T-helper 2 cell treated with Interferon-gamma antibody and Interleukin-4, amounts not matched to agents 5 μg/mL and 100 μg/mL, for 36 hours (primary cell): ENCODE data around the gene GPT2.

ENCODE experiments used
- DNase-seq: peaks from one replicate; pipeline ENCODE4 v3.0.0; 2021; ENCODE audit warnings: low spot score
- H3K27ac Mint-ChIP-seq: one replicate; pipeline ENCODE4 v1.8.0; 2021; ENCODE audit warnings: mild to moderate bottlenecking, mixed read lengths
- H3K27me3 Mint-ChIP-seq: one replicate; pipeline ENCODE4 v1.8.0; 2021; ENCODE audit warnings: low read depth, mixed read lengths
- H3K36me3 Mint-ChIP-seq: one replicate; pipeline ENCODE4 v1.8.0; 2021; ENCODE audit warnings: low read depth, mixed read lengths
- H3K4me1 Mint-ChIP-seq: one replicate; pipeline ENCODE4 v1.8.0; 2021; ENCODE audit warnings: low read depth, mixed read lengths
- H3K4me3 Mint-ChIP-seq: one replicate; pipeline ENCODE4 v1.8.0; 2022; ENCODE audit warnings: mild to moderate bottlenecking, moderate library complexity, mixed read lengths
- H3K9me3 Mint-ChIP-seq: one replicate; pipeline ENCODE4 v1.8.0; 2021; ENCODE audit warnings: mixed read lengths

The GPT2 gene

DNA sequence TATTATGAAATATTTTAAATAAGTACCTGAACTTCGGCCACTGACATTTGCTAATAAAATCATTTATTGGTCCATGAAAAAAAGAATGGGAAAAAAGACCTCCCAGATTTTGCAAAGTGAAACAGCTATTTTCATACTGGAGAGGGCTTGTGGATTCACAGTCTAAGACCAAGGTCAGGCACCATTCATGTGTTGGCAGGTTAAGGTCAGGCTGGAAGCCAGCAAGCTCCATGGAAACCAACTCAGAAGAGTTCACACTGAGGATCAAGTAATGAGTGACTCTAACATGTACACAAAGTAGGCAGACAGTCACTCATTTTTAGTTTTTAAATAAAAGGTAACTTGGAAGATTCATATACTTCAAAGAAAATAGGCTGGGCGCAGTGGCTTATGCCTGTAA lies 85.9 kb downstream of the GPT2 start:
- no peak for DNase-seq
- no peak overlapping the region for H3K27ac Mint-ChIP-seq
- H3K9me3 Mint-ChIP-seq = no peaks in the 10 kb centered on the region
- peaks cover 50% of the 10 kb centered on the region for H3K36me3 Mint-ChIP-seq
- H3K4me1 Mint-ChIP-seq = peaks cover 31% of the 10 kb centered on the region
- H3K4me3 Mint-ChIP-seq = no peak overlapping the region
- no peaks in the 10 kb centered on the region for H3K27me3 Mint-ChIP-seq

DNA sequence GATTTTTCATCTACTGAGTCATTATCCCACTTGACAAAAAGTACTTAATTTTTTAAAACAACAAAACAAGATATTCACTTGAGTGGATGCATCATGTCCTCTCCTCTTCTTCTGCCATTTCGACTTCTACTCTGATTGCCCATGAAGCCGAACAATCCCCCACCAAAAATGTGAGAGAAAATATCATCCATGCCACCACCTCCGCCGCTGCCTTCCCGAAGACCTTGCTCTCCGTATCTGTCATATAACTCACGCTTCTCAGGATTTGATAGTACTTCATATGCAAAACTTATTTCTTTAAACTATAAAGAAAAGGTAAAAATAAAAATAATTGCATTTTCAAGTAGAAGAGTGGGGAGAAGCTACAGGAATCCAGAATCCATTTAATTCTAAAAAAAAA lies 87.1 kb downstream of the GPT2 start:
- H3K4me1 Mint-ChIP-seq = peaks cover 39% of the 10 kb centered on the region

DNA sequence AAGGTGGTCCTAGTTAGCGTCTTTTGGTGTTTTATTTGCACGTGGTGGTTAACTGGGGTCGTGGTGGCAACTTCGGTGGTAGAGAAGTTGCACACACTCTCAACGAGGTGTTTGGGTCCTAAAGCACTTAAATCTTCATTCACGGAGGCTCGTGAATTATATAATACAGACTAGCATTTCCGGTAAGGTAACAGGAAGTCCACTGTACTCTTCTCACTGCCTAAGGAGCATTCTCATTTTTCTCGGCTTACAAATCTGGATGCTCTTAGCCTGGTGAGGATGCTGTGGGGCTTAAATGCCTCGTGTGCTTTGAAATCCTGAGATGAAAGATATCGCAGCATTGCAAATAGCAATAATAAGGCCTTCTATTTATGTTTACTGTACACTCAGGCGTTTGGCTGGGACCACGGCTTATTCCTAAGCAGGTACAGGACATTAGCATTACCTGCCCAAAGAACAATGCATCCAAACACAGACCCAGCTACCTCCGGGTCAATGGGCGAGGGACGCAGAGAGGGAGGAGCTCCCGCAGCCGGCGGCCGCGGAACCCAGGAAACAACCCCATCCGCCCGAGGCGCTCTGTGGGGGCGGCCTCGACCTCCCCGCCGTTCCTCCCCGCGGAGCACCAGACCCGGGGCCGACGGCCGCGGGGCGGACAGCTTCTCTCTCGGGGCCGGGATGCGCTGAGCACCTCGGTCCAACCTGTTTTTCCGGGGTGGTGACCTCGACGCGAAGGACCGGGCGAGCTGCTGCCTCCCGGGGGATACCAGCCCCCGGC lies 88.5 kb downstream of the GPT2 start:
- DNase-seq = peak; percentile 58
- Mint-ChIP-seq H3K36me3 (peaks cover 35% of the 10 kb centered on the region), H3K9me3 (no peaks in the 10 kb centered on the region), H3K4me3 (peak overlapping the region; percentile 97), H3K27ac (peak overlapping the region; percentile 92), H3K4me1 (peaks cover 42% of the 10 kb centered on the region), H3K27me3 (no peaks in the 10 kb centered on the region)

More for the DNA sequence above, 87.1 kb downstream of the GPT2 start:
- DNase-seq = no peak
- H3K4me3 Mint-ChIP-seq = peak overlapping the region; percentile 28
- no peaks in the 10 kb centered on the region for H3K9me3 Mint-ChIP-seq
- peaks cover 45% of the 10 kb centered on the region for H3K36me3 Mint-ChIP-seq
- no peak overlapping the region for H3K27ac Mint-ChIP-seq
- H3K27me3 Mint-ChIP-seq = no peaks in the 10 kb centered on the region

DNA sequence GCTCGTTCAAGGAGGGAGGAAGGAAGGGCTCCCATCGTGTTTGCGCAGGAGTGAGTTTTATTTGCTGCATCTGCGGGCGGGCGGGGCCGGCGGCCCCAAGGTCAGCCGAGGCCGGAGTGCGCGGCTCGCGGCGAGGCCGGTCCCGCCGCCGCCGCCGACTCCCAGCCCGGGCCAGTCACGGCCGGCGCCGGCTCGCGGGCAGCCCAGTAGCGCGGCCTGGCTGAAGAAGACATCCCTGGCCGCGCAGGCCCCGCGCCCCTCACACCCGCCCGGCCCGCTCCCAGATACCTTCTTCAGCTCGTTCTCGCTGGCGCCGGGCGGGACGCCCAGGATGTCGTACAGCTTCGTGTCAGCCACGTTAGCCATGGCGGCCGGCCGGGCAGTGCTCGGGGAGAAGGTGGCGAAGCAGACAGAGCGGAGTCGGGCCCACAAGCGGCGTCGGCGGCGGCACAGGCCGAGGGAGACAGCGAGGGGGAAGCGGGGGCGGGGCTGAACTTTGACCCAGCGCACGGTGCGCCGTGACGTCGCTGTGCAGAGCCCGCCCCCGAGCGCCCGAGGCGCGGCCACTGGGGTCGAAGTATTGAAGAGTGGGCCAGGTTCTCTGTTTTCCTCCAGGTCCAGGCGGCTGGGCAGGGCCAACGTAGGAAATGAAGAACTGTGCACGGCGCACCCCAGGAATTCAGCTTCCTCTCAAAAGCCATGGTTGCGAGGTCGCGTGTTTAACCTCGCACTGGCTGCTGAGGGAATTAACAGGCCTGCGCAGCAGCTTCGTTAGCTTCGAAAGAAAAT lies 89.2 kb downstream of the GPT2 start, which contains the start of gene DNAJA2:
Gene DNAJA2 (minus strand): TSS at position 468 of the 789 bp plus-strand sequence. CDS start 102 bp downstream, at position 366.
- H3K4me1 Mint-ChIP-seq = peaks cover 42% of the 10 kb centered on the region

DNA sequence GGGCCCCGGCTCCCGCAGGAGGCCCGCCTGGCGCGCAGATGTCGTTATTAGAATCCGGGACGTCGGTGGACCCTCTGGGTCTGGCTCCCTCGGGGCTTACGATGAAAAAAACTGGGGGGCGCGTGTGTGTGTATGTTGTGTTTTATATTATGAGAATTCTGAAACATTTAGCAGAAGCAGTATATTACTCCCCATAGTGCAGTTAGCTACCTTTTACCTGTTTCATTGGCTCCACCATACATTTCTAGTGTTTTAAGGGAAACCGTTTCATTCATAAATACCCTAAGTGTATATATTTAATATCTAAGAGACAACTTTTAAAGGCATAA lies 89.8 kb downstream of the GPT2 start:
- peaks cover 42% of the 10 kb centered on the region for H3K4me1 Mint-ChIP-seq
- DNase-seq = no peak
- H3K9me3 Mint-ChIP-seq = no peaks in the 10 kb centered on the region
- H3K36me3 Mint-ChIP-seq = peaks cover 25% of the 10 kb centered on the region
- peak overlapping the region; percentile 92 for H3K4me3 Mint-ChIP-seq
- no peaks in the 10 kb centered on the region for H3K27me3 Mint-ChIP-seq
- peak overlapping the region; percentile 96 for H3K27ac Mint-ChIP-seq

More for the DNA sequence above, 89.2 kb downstream of the GPT2 start, which contains the start of gene DNAJA2:
- peak; percentile 90 for DNase-seq
- no peaks in the 10 kb centered on the region for H3K9me3 Mint-ChIP-seq
- H3K4me3 Mint-ChIP-seq = peak within 1 kb of the TSS; percentile 97
- H3K27me3 Mint-ChIP-seq = no peaks in the 10 kb centered on the region
- H3K36me3 Mint-ChIP-seq = peaks cover 29% of the 10 kb centered on the region
- peak within 1 kb of the TSS; percentile 96 for H3K27ac Mint-ChIP-seq

DNA sequence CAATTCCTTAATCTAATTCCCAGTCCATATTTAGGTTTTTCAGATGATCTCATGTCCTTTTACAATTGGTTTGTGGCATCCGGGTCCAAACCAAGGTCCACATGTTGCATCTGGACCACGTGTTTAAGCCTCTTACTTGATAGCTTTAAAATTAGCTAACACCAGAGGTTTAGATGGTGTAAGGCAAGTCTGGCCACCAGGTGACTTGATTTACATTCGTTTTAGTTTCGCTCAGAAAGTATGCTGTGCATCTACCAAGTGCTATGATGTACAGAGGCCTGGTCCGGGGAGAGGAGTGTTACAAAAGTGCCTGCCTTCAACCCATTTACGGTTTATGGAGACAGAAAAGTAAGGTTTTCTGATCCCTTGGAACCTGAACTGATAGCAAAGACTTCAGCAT lies 90.2 kb downstream of the GPT2 start:
- peak overlapping the region; percentile 96 for H3K27ac Mint-ChIP-seq
- peak; percentile 10 for DNase-seq
- H3K27me3 Mint-ChIP-seq = no peaks in the 10 kb centered on the region
- no peaks in the 10 kb centered on the region for H3K9me3 Mint-ChIP-seq
- peak overlapping the region; percentile 92 for H3K4me3 Mint-ChIP-seq
- peaks cover 41% of the 10 kb centered on the region for H3K4me1 Mint-ChIP-seq
- H3K36me3 Mint-ChIP-seq = peaks cover 23% of the 10 kb centered on the region

DNA sequence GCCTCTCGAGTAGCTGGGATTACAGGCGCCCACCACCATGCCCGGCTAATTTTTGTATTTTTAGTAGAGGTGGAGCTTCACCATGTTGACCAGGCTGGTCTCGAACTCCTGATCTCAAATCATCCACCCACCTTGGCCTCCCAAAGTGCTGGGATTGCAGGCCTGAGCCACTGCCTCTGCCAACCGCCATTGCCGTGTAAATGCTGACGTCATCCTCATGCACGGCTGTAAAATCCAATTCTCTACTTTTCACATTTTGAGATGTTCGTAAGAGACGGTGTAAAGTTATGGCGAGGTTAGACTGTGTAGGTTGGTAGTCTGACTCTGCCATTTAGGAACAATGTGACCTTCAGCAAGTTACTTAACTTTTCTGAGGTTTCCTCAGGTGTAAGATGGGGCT lies 91.0 kb downstream of the GPT2 start:
- H3K4me1 Mint-ChIP-seq = peaks cover 40% of the 10 kb centered on the region
- peaks cover 19% of the 10 kb centered on the region for H3K36me3 Mint-ChIP-seq
- no peak for DNase-seq
- H3K27me3 Mint-ChIP-seq = no peaks in the 10 kb centered on the region
- H3K9me3 Mint-ChIP-seq = no peaks in the 10 kb centered on the region
- no peak overlapping the region for H3K4me3 Mint-ChIP-seq
- no peak overlapping the region for H3K27ac Mint-ChIP-seq

DNA sequence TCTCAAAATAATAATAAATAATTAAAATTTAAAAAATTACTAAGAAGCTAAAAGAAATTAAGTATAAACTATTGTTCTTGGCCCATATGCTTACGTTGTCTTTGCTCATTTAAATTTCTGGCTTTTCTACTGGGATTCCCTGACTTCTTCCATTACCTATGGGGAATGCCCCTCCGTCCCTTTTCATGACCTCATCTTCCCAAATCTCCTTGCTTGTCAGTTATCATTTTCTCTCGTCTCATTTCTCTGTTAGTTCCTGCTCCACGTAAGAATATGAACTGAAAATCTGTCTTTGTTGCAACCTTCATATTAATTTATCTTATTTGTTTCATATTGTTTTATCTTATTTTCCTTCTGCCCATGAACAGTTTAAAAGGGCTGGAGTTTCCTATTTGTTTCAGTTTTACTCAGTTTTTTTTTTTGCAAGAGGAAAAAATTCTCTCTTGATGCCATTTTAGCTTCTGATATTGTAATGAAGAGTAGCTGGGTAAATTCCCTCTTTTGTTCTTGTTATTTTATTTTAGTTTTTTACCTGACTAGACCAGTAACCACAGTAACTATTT lies 91.8 kb downstream of the GPT2 start:
- H3K36me3 Mint-ChIP-seq = peaks cover 14% of the 10 kb centered on the region
- H3K27ac Mint-ChIP-seq = peak overlapping the region; percentile 27
- peaks cover 35% of the 10 kb centered on the region for H3K4me1 Mint-ChIP-seq
- DNase-seq = no peak
- no peaks in the 10 kb centered on the region for H3K27me3 Mint-ChIP-seq
- H3K4me3 Mint-ChIP-seq = no peak overlapping the region
- no peaks in the 10 kb centered on the region for H3K9me3 Mint-ChIP-seq

DNA sequence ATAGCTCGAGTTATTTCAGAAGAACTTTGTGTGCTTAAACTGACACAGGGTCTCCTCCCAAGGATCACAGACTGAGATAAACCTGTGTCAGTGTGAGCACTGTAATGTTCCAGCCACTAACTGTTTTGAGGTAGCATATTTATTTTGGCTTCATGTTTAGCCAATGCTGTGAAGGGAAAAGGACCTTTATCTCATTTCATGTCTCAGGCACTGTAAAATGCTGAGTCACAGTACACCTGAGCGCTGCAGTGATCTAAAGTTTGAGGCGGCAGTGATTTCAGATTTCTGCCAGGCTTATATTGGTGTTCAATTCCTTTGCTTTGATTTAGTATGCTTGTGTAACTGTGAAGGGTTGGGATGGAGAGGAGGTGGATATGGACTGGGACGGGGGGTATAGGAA lies 92.4 kb downstream of the GPT2 start:
- H3K4me1 Mint-ChIP-seq = peaks cover 31% of the 10 kb centered on the region
- peaks cover 10% of the 10 kb centered on the region for H3K36me3 Mint-ChIP-seq
- no peaks in the 10 kb centered on the region for H3K27me3 Mint-ChIP-seq
- no peak overlapping the region for H3K4me3 Mint-ChIP-seq
- no peak overlapping the region for H3K27ac Mint-ChIP-seq
- no peak for DNase-seq
- no peaks in the 10 kb centered on the region for H3K9me3 Mint-ChIP-seq
